GM21526 (cell line): ENCODE measurements around the gene IQCH.
"Not testable (repeated sequence)": the region's sequence is repeated elsewhere in the genome, so short reads cannot be mapped to it uniquely, and the experiment has no call there.

Experiments
- ATAC-seq: cut with Tn5 transposase; IDR thresholded peaks from one replicate; pipeline ENCODE4 v1.9.1; 2021; ENCODE audit warnings: moderate library complexity; ENCODE audit not compliant: unreplicated experiment, low FRiP score

Gene IQCH

DNA sequence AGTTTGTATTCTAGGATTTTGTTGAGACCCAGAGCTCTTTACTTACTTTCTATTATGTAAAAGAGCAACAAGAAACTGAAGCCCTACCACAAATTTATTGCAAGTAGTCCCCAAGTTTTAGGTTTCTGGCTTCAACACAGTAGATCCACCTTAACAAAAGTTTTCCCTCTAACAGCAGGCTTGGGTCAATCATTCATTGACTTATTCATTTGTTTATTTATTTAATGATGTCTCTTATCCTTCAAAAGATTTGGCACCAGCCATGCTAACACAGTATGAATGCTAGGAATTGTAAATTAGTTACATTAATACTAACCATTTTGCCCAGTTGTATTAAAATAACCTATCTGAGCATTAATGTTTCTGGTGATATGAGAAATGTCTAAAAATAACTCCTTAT is 88.6 kb downstream of the IQCH start:
- ATAC-seq: no peak

GRCh38 chr15:67349634-67350033 is 95.0 kb downstream of the IQCH start:
- ATAC-seq: no peak

DNA sequence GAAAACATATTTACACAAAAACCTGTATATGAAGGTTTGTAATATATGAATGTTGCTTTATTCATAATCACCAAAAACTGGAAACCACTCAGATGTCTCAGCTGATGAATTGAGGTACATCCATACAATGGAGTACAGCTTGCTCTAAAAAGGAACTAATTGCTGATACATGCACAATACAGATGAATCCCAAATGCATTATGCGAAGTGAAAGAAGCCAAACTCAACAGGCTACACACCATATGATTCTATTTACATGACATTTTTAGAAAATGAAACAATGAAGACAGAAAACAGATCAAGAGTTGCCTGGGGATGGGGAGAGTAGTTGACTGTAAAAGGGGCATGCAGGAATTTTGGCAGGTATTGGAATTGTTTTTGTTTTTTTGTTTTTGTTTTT is 95.5 kb downstream of the IQCH start:
- no peak for ATAC-seq

GRCh38 chr15:67358391-67358790 is 103.8 kb downstream of the IQCH start:
- ATAC-seq: no peak

DNA sequence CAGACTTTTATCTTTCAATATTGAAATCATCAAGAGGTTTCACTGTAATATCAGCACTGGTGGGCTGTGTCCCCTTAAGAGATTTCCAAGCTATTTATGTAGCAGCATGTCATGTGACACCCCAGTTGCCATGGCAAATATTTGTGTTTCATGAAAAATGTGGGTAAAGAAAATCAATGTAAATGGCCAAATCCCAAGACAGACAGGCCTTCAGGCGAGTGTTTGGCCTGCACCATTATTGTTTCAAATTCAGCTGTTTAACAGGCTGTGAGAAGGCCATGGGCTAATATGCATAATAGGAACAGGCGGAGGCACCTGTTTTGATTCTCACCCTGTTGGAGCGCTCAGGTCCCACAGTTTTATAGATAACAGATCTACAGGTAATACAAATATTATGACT is 104.2 kb downstream of the IQCH start:
- no peak for ATAC-seq

DNA sequence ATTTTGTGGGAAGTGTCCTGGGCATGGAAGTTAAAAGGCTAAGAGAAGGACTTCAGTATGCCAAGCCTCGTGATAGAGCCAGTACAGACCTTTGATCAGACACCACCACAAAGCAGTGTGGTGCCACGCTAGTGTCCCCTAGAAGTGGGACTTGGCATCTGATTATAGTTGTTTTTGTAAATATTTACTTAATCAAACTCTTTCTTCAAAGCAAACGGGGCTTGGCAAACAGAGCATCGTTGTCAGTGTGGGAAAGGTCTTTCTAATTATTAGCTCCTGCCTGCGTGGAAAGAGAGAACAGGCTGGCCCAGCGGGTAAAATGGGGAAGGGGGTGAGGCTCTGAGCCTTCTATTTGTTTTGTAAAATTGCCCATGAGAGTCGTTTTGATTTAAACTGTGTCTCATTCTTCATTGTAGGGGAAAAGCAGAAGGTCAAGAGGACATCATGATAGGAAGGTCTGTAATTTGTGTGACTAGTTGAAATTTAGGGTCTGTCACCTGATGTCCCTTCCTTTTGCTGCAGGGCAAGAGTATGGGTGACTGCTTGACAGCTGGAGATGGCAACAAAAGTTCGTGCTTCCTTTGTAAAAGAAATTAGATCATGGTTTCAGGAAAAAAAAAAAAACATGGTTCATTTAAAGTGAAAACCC is 105.0 kb downstream of the IQCH start:
- no peak for ATAC-seq

- ATAC-seq: no peak
Observed at GRCh38 chr15:67361100-67361499, 106.5 kb downstream of the IQCH start.

DNA sequence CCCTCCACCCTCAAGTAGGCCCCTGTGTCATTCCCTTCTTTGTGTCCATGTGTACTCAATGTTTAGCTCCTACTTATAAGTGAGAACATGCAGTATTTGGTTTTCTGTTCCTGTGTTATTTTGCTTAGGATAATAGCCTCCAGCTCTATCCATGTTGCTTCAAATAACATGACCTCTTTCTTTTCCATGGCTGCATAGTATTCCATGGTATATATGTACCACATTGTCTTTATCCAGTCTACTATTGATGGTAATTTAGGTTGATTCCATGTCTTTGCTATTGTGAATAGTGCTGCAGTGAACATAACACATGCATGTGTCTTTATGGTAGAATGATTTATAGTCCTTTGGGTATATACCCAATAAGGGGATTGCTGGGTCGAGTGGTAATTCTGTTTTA is 109.1 kb downstream of the IQCH start:
- not testable (repeated sequence) for ATAC-seq

DNA sequence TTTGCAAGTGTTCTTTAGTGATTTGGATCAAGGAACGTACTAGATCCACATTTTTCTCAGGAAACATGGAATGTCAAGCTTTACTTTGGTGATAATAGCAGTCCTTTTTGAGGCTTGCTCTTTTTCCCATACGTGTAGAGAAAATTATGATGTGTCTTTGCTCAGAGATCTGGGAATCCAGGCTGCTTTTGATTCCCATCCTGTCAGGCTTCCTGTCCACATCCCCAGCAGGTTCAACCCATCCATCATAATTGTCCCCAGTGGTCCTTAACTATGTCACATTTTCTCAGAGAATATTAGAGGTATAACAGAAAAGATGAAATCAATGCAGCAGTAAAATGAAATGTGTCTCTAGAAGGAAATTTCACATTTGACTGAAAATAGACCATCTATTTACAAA is 111.4 kb downstream of the IQCH start:
- ATAC-seq: no peak

- ATAC-seq: no peak
Observed at GRCh38 chr15:67366904-67367303, 112.3 kb downstream of the IQCH start.

DNA sequence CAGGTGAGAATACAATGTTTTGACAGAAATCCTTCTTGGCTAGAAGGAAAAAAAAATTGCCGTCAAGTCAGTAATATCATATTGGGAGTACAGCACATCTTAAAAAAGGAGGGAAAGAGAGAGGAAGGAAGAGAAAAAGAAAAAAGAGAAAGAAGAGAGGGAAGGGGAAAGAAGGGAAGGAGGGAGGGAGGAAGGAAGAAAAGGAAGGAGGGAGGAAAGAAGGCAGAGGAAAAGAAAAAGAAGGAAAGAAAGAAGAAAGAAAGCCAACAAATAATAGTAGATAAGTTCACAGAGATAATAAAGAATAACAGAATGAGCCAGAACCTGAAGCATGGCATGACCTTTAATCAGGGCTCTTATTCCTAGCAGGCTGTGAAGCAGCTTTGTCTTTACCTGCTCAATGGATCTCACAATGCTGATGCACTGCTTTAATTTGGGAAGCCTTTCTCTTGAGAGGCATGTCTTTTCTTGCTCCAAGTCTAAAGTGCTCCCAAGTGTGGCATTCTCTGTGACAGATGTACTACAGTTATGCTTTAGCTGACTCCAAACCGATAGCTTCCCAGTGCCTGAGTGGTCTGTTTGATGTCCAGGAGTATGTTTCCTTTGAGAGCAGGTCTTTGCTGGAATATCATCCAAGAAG is 114.9 kb downstream of the IQCH start:
- no peak for ATAC-seq

DNA sequence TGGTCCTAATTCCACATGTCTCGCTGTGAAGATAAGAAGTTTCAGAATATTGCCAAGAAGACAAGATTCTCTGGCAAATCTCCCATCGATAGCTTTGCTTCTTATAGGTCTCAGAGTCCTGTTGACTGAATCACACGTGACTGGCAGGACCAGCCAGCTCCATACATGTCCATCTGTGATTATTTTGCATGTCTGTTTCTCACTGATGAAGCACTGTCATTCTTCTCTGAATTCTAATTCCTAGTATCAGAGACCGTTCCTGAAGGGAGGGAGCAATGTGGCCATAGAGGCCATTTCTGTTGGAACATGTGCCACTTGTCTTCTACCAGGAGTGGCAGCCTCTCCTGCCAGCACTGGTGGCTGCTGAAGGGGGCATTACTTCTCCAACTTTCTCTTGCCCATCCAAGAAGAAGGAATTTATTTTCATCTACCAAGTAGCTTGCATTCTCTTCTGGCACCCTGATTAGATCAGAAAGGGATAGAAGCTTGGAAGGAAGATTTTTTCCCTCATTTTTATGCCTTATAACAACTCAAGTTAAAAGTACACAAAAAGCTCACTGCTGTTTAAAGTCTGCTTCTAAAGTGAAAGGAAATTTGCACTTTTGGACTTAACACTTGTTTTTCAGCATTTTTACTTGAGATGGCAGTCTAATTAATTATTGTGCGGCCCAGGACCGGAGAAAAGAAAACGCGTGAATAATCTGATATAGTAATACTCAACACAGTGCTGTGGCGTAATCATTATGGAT is 115.8 kb downstream of the IQCH start:
- ATAC-seq: no peak

GRCh38 chr15:67372543-67372942 is 118.0 kb downstream of the IQCH start:
- no peak for ATAC-seq

DNA sequence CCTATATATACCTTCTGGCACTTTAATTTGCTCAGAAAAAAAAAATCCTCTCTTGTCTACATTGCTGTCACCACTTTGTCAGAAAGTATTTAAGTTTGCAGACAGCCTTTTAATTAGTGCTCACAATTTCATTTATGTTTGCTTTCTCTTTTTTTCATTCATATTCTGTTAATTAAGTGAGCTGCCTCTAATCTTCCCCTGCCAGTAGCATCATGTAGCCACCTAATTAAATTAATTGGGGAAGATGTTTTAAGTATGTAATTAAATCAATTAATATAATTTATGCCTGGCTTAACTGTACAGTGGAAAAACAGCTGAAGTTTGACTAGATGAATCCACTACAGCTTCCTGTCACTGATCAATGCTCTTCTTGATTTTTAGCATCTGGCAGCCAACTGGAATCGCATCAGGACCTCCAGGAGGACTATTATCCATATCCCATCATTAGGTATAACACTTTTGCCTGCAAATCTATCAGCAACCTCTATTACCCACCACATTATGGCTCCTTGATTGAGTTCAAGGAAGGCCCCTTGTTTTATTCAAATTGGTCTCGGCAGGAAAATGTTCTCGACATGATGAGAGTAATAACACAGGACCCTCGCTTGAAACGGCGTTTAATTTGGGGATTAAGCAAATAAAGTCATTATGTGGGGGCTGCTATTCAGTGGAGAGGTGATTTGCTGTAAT is 118.5 kb downstream of the IQCH start:
- ATAC-seq: no peak

DNA sequence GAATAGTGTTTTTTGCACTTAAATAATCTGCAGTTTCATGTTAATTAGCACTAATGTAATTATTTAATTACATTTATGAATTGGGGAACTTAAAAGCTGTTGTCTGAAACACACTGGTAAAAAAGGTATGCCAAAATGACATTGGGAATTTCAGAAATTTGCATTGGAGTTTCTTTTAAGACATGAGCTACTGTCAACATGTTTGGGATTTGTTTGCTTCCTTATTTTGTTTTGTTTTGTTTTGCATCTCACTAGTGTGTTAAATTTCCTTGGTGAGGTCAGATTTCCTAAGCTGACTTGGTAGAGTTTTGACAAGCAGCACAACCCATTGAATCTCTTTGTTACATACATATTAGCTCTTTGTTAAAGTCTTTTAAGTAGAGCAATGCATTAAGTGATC is 119.4 kb downstream of the IQCH start:
- no peak for ATAC-seq

GRCh38 chr15:67379530-67379929 is 124.9 kb downstream of the IQCH start:
- ATAC-seq: no peak

DNA sequence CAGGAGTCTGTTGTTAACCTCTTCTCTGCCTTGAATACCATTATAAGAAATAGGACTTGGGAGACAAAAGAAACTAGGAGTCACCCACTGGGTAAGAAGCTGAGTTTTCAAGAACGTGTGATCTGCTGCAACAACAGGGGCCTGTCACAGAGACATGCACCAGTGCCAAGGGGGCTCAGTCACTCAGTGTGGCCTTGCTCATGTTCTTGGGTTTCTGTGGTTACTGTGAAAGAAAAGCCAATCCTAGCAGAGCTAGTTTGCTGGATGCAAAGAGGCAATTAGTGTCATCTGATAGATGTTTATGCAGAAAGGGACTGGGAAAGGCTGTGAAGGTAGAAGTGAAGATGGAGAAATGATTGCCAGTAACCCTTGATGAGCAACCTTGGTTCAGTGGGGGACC is 126.3 kb downstream of the IQCH start:
- ATAC-seq: no peak

- ATAC-seq: no peak
Observed at GRCh38 chr15:67381416-67382045, 126.9 kb downstream of the IQCH start.

GRCh38 chr15:67382723-67383122 is 128.1 kb downstream of the IQCH start:
- no peak for ATAC-seq

GRCh38 chr15:67383899-67384298 is 129.3 kb downstream of the IQCH start:
- no peak for ATAC-seq

DNA sequence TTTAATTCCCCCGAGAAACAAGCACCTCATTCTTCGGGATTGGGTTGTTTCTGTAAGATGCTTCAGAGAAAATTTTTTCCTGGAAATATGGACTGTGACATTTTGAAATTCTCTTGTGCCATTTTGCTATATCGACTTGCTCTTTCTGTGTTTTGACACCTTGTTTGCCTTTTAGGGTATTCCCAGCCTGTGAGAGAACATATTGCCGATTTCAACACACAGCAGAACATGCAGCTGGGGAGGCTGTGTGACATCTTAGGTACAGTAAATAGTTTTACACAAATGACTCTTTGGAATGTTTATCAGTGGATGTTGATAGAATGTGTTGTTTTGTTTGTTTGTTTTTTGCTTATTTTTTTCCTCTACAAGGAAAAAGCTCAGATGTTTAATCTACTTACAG is 130.2 kb downstream of the IQCH start:
- ATAC-seq: no peak
